Measurements from ENCODE around the gene GPR146.

The GPR146 gene

DNA sequence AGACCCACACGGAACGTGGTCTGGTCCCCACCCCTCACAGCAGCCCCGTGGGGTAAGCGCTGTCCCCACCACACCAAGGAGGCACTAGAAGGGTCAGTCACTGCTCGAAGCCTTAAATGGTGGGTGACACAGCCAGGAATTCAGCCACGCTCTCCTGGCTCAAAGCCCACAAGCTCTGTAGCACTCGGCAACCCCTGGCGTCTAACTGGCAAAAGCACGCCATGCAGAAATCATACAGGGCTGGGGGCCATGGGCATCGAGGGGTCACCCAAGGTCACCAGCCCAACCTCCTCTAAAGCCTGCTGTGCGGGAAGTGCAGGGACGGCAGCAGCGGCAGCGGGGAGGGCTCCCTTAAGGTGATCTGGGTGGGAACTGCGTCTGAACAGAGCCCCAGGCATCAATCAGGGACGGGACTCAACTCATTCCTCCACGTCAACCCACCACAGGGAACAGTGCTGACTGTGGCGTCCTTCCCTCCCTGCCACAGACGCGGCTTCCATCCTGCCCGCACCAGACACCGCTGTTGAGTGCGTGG lies 51.3 kb downstream of the GPR146 start:
- DNase-seq, result no peak

GRCh38 chr7:1096156-1097119 lies 52.1 kb downstream of the GPR146 start:
- DNase-seq, result no peak

GRCh38 chr7:1097120-1097504 lies 52.8 kb downstream of the GPR146 start:
- DNase-seq, result no peak

- no peak for DNase-seq
Observed at GRCh38 chr7:1098243-1099153, 54.2 kb downstream of the GPR146 start.

DNA sequence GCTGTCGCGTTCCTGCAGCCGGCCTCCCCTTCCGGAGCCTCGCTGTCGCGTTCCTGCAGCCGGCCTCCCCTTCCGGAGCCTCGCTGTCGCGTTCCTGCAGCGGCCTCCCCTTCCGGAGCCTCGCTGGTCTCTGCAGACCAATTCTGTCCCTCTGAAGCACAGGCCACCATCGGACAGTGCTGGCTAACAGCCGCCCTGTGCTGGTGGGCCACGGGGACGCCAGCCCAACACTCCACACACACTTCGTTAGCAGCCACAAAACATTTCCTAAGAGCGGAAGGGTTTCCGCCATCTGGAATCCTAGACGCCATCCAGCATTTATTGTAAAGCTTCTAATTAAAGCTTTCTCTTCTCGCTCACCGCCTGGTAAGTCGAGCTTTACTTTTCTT lies 54.8 kb downstream of the GPR146 start:
- no peak for DNase-seq

- DNase-seq, result no peak
Observed at GRCh38 chr7:1099637-1100036, 55.3 kb downstream of the GPR146 start.

GRCh38 chr7:1100386-1100785 lies 56.0 kb downstream of the GPR146 start:
- no peak for DNase-seq

GRCh38 chr7:1100834-1101562 lies 56.7 kb downstream of the GPR146 start:
- no peak for DNase-seq

- no peak for DNase-seq
Observed at GRCh38 chr7:1101563-1102431, 57.5 kb downstream of the GPR146 start.

GRCh38 chr7:1103009-1103788 lies 58.9 kb downstream of the GPR146 start:
- no peak for DNase-seq

GRCh38 chr7:1103789-1104515 lies 59.6 kb downstream of the GPR146 start:
- DNase-seq, result no peak

GRCh38 chr7:1104516-1105179 lies 60.3 kb downstream of the GPR146 start:
- DNase-seq, result no peak

DNA sequence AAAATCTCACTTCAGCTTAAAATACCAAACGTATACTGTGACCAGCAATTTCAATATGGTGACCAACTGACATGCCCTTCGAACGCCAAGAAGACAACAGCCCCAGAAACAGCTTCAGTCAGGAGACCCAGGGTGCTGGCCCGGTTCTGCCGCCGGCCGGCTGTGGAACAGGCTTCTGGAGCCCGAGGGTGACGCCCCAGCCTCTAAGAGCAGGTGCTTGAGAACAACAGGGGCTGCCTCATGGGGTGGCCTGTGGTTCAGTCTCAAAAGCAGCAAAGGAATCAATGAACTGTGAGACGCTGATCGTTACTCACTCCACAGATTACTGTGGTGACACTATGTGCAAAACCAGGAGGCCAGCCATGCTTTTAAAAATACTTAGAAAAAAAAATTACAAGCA lies 60.8 kb downstream of the GPR146 start:
- DNase-seq, result no peak

DNA sequence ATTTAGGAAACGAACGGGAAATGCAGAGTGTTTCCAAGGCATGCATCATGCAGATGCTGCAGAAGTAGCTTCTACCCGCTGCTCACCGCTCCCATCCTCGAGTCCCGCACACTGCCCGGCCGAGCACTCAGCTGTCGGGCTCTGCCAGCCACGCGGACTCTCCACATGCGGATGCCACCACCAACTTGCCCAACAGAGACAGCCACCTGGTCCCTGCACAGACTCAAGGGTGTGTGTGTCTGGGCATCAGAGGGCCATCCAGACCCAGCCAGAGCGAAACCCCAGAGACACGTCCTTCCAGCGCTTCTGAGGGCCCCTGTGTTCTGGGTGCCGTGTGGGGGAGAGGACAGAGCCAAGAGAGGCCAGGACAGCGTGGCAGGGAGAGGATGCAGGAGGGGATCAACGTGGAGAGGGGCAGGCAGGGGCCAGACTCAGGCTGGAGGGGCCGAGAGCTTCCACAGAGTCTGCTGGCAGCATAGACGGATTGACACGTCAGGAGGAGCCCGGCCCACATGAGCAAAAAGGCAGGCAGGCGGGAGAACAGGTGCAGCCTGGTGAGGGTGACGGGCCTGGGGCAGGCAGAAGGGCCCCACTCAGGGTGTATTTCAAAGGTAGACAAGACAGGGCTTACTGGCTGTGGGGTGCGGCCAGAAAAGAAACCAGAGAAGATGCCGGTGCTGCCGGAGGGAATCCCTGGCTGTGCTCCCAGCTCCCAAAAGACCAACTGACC lies 61.9 kb downstream of the GPR146 start:
- DNase-seq, result no peak

GRCh38 chr7:1106793-1107421 lies 62.6 kb downstream of the GPR146 start:
- no peak for DNase-seq

DNA sequence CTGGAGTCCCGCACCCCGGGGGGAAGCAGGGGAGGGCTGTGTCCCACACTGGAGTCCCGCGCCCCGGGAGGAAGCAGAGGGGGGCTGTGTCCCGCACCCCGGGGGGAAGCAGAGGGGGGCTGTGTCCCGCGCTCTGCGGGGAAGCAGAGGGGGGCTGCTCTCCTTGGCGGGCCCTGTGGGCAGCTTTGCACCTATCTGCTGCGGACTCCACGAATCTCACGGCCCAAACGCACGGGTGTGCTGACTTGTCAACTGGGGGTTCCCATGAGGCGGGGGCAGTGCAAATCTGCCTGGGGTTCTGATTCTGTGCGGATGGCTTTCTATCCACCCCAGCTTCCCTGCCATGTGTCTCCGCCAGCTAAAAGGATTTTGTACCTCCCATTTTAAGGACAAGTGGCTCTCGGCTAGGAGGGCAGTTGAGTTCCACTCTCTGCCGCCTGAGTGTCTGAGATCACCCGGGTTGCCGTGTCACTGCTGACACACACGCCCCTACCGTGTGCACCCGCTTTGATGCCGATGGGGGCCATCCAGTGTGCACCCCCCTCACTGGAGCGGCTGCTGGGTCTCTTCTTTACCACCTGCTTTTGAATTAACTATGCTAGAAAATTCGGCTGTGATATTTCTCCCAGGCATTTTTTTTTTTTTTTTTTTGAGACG lies 64.0 kb downstream of the GPR146 start:
- no peak for DNase-seq

All from activated CD4-positive, alpha-beta T cell treated with anti-CD3 and anti-CD28 coated beads for 4 hours (primary cell).